HG03571 (cell line): Measurements from ENCODE around the gene CIB2.

Source experiments
- ATAC-seq: cut with Tn5 transposase; IDR thresholded peaks from one replicate; pipeline ENCODE4 v1.9.1; 2021; ENCODE audit not compliant: unreplicated experiment

The CIB2 gene

DNA sequence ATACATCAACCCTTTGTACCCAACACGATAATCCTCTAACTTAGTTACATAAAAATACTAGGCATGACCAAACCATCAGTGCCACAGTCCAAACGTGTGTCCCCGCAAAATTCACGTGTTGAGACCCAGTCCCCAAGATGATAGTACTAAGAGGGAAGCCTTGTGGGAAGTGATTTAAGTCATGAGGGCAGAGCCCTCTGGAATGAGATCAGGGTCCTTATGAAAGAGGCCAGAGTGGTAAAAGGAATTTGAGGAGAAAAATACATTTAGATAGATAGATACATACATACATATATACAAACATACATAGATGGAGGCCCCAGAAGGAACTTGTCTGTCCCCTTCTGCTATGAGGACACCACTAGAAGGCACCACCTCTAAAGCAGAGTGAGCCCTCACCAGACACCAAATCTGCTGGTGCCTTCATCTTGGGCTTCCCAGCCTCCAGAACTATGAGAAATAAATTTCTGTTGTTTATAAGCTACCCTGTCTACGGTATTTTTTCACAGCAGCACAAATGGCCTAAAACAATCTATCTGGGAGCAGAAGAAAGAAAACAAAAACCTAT is 61.7 kb downstream of the CIB2 start:
- no peak for ATAC-seq

DNA sequence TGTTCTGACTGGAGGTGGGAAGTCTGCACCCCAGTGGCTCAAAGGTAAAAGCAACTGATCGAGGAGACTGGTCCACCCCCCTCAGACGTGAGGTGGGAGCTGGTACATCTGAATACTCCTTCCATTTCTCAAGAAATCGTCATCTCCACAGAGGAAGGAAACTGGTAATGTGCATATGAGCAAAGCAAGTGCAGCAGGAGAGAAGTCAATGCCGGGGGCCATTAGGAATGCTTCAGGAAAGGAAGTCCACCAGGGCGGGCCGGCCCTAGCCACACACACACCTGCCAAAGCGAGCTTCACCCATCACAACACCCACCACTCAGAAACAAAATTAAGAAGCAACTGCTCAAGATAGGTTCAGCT is 62.2 kb downstream of the CIB2 start:
- no peak for ATAC-seq

DNA sequence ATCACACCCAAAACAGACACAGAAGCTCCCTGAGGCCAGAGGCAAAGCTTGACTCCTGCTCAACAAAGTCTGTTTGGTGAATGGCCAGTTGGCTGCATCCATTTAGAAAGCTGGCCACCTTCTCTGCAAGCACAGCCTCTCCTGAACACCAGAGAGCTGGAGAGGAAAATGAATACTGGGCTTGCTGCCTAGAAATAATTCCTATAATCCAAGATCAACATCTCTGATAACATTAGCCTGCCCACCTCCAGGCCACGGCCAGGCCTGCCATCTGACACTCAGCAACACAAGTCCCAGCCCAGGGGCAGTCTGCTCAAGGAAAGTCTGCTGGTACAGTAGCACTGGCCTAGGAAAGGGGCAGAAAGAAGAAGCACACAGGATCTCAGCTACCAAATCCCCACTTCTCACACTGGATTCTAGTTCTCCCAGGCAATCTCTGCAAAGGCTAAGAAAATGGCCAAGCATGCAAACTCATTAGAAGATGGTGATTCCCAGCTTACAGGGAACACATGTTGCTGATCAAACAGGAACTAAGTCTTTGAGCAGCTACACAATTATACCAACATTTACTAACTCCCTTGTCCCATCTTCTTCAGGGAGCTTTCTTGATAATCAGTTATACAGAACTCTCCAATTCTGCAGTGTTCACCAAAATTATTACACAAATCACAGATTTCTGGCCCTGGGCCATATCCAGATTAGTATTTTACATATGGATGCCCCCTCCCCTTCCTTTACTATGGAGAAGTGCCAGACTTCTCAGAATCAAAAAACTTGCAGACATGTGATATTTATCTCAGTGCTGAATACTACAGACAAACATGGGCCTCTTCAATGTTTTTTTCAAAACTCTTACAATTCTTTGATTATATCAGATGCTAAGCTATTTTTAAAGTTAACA is 63.7 kb downstream of the CIB2 start:
- ATAC-seq, result no peak

- ATAC-seq, result peak; percentile 52
Observed at GRCh38 chr15:78065973-78066946, 65.0 kb downstream of the CIB2 start.

- ATAC-seq, result no peak
Observed at GRCh38 chr15:78065284-78065872, 65.9 kb downstream of the CIB2 start.

DNA sequence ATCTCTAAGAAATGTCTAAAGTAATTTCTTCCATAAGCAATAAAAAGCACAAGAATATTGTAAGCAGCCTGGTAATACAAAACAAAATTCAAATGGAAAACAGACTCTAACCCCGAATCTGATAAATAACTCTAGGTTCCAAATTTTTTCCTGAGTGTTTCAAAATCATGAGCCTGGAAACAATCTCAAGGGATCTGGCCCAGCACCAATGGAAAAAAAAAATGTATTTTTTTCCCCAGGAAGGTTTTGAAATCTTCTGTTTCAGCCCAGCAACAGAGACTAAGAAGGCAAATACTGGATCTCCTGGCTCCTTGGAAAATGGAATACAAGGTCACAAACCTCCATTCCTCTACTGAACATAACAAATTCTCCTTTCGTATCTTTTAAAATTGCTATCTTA is 66.7 kb downstream of the CIB2 start:
- ATAC-seq, result no peak

GRCh38 chr15:78063970-78064385 is 67.3 kb downstream of the CIB2 start:
- ATAC-seq, result no peak

- no peak for ATAC-seq
Observed at GRCh38 chr15:78063217-78063616, 68.0 kb downstream of the CIB2 start.

DNA sequence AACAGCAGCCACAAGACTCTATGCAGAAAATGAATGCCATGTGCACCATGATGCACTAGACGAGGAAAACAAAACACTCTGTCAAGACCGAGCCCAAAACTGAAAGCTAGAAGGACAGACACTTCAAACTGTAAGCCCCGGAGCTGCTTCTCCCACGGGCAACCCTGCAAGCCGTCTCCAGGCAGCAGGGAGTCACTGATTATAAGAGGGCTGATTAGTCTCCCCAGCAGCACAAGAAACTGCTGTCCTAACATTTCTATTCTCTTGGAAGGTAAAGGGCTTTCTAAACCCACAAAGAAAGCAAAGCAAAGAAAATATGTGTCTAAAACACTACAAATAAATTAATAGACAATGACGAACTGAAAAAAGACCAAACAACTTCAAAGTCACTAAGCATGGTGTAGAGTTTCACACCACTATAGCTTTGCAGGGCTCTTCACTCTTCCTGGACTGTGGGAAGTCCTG is 69.2 kb downstream of the CIB2 start:
- no peak for ATAC-seq

DNA sequence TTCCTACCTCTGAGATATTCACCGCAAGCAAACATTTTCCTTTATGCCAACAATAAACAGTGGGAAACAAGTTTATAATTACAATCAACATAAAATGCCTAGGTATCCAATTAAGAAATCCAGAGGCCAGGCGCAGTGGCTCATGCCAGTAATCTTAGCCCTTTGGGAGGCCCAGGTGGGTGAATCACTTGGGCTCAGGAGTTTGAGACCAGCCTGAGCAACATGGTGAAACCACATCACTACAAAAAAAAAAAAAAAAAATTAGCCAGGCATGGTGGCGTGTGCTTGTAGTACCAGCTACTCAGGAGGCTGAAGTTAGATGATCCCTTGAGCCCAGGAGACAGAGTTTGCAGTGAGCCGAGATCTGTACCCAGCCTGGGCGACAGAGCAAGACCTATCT is 71.0 kb downstream of the CIB2 start:
- ATAC-seq, result no peak

- ATAC-seq, result no peak
Observed at GRCh38 chr15:78059110-78059839, 72.0 kb downstream of the CIB2 start.

GRCh38 chr15:78058401-78058935 is 72.8 kb downstream of the CIB2 start:
- ATAC-seq, result no peak

DNA sequence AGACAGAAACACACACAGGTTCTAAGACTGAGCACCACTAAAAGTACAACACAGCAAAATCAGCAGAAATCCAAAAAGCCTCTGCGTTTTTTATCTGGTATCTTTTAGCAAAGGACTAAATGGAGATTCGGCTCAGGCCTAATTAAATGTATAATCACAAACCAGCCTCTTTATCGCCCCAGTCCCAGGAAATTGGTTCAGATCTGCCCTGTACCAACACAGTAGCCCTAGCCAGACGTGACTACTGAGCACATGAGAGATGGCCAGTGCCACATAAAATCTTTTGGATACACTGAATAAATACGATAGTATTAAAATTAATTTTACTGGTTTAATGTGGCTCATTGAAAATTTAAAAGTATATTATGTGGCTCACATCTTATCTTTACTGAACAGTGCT is 73.4 kb downstream of the CIB2 start:
- no peak for ATAC-seq

- ATAC-seq, result no peak
Observed at GRCh38 chr15:78056714-78057269, 74.5 kb downstream of the CIB2 start.

- no peak for ATAC-seq
Observed at GRCh38 chr15:78055919-78056713, 75.1 kb downstream of the CIB2 start.

DNA sequence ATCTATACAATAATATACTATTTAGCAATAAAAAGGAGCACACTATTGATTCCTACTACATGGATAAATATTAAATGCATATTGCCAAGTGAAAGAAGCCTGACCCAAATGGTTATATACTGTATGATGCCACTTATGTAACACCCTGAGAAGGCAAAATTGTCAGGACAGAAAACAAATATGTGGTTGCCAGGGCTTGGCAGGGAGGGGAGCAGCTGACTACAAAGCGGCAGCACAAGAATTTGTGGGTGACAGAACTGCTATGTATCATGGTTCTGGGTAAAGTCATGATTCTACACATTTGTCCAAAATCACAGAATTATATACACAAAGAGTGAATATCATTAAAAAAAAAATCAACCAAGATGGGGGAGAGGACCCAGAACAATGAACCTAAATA is 76.3 kb downstream of the CIB2 start:
- ATAC-seq, result no peak
